GM10266 (cell line): Measurements from ENCODE around the gene EFCAB8.
A peak's percentile ranks its signal among the peaks of the same experiment; 100 is the strongest.

ENCODE experiments used
- DNase-seq: peaks from one replicate; pipeline ENCODE4 v3.0.0; 2012; ENCODE audit errors: extremely low spot score
- CTCF ChIP-seq: IDR thresholded peaks from 2 replicates; pipeline ENCODE4 v1.5.1; 2012; ENCODE audit warnings: mild to moderate bottlenecking, low read depth; ENCODE audit not compliant: control insufficient read depth, insufficient read depth; ENCODE audit errors: missing control alignments

EFCAB8 gene

GRCh38 chr20:32893263-32894025, 34.7 kb downstream of the EFCAB8 start:
- no peak for DNase-seq
- no peak for TF ChIP-seq CTCF

- DNase-seq = peak; percentile 25
- TF ChIP-seq CTCF = peak; percentile 50
Observed at GRCh38 chr20:32894026-32894483, 35.3 kb downstream of the EFCAB8 start.

GRCh38 chr20:32894711-32895355, 36.1 kb downstream of the EFCAB8 start:
- DNase-seq = no peak
- TF ChIP-seq CTCF = no peak

GRCh38 chr20:32896521-32897280, 38.0 kb downstream of the EFCAB8 start:
- no peak for TF ChIP-seq CTCF
- no peak for DNase-seq

- TF ChIP-seq CTCF = no peak
- DNase-seq = no peak
Observed at GRCh38 chr20:32898729-32899128, 40.0 kb downstream of the EFCAB8 start.

- peak; percentile 69 for DNase-seq
- peak; percentile 96 for TF ChIP-seq CTCF
Observed at GRCh38 chr20:32902456-32903420, 44.0 kb downstream of the EFCAB8 start.
